HG02588 (cell line): ENCODE data around the gene THY1.
"Not testable (repeated sequence)": the region's sequence is repeated elsewhere in the genome, so short reads cannot be mapped to it uniquely, and the experiment has no call there.

Source experiments
- ATAC-seq: cut with Tn5 transposase; IDR thresholded peaks from one replicate; pipeline ENCODE4 v1.9.1; 2021; ENCODE audit warnings: mild to moderate bottlenecking, moderate library complexity; ENCODE audit not compliant: unreplicated experiment

The THY1 gene

GRCh38 chr11:119422809-119423508 lies at the start of gene THY1:
Gene THY1, minus strand, starts transcription at chr11:119423172. Its CDS starts 2,267 bp downstream, at chr11:119420905.
- ATAC-seq = no peak

DNA sequence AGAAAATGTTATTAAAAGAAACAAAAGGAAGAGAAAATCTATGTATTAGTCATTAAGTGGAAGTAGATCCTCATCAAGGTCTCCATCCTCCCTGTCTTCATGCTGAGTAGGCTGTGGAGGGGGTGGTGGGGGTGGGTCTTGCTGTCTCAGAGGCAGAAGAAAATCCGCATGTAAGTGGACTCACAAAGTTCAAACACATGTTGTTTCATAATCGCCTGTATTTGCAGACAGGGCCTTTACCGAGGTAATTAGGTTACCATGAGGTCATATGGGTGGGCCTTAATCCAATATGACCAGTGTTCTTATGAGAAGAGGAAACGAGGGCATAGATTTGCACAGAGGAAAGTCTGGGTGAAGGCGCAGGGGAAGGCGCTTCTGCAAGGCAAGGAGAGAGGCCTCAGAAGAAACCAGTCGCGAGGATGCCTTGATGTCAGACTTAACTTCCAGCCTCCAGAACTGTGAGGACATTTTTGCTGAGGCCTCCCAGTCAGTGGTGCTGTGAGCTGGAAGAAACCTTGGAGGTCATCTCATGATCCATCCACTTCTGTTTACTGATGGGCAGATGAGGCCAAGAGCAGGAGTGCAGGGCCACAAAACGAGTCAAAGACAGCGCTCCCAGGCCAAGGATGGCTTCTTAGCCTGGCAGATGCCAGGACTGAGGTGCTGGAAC lies 49.3 kb upstream of the THY1 start:
- ATAC-seq = no peak

- ATAC-seq = no peak
Measured at GRCh38 chr11:119471329-119471728, 48.4 kb upstream of the THY1 start.

GRCh38 chr11:119470317-119471291 lies 47.6 kb upstream of the THY1 start:
- no peak for ATAC-seq

- ATAC-seq = no peak
Measured at GRCh38 chr11:119469506-119469905, 46.5 kb upstream of the THY1 start.

- no peak for ATAC-seq
Measured at GRCh38 chr11:119468511-119468910, 45.5 kb upstream of the THY1 start.

DNA sequence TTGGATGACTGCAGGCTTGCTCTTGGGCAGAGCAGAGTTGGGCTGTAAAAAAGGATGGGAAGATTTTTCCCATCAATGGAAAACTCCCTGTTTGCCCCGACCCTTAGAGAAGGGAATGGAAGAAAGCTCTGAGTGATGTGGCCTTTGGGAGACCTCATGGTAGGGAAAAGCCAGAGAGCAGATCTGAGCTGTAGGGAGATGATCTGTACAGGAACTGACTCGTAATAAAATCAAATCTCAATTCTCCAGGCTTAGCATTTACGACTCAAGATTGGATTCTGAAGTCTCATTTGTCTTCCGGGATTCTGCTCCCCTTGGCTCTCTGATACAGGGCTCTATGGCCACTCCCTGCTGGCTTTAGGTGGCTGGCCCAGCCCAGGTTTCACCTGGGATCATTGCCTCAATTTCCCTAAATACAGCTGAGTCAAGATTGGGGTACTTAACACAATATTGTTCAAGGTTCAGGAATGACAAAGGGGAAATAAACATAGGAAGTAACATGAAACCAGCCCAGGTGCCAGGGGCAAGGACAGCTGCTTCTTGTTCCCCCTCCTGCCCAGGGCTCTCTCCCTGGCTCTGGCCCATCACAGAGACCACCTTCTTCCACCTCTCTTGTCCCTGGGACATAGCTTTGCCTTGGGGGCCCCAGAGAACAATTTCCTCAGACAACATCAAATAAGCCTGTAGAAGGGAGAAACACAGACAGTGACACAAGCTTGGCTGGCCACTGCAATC lies 38.4 kb upstream of the THY1 start:
- ATAC-seq = no peak

DNA sequence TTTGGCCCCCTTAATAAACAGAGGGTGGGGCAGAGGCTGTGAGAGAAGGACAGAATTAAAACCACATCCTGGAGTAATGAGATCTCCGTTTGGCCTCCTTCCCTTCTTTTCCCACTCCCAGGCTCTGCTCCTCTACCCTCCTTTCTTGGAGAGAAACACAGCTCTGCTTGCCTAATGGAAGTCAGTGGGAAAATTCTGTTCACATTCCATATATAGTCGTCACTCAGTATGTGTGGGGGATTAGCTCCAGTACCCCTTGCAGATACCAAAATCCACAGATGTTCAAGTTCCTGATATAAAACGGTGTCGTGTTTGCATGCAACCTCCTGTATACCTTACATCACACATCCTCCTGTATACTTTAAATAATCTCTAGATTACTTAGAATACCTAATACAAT lies 37.6 kb upstream of the THY1 start:
- ATAC-seq = no peak

DNA sequence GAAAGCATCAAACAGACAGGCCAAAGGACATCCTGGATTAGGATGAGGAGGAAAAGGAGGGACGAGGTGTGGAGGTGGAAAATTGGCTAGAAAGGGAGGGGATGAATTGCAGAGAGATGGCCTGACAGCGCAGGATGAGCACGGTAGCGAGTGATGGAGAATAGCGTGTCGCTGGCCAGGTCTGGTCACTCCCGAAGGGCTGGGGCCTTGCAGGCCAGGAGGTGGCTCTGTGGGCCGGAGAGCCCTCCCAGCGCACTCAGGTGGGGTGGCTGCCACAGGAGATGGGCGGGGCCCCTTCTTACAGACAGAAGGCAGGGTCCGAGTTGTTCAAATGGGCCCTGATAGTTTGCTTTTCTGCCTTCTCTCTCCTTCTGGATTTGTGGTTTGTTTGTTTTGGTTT lies 37.1 kb upstream of the THY1 start:
- no peak for ATAC-seq

- no peak for ATAC-seq
Measured at GRCh38 chr11:119459293-119459976, 36.5 kb upstream of the THY1 start.

DNA sequence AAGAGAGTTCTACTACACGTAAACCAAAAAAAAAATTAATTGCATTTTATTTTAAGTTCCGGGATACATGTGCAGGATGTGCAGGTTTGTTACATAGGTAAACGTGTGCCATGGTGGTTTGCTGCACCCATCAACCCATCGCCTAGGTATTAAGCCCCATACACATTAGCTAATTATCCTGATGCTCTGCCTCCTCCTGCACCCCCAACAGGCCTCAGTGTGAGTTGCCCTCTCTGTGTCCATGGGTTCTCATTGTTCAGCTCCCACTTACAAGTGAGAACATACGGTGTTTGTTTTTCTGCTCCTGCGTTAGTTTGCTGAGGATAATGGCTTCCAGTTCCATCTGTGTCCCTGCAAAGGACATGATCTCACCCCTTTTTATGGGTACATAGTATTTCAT lies 32.7 kb upstream of the THY1 start:
- ATAC-seq = not testable (repeated sequence)

- not testable (repeated sequence) for ATAC-seq
Measured at GRCh38 chr11:119455241-119455640, 32.3 kb upstream of the THY1 start.

GRCh38 chr11:119453881-119454280 lies 30.9 kb upstream of the THY1 start:
- no peak for ATAC-seq

GRCh38 chr11:119450590-119451326 lies 27.8 kb upstream of the THY1 start:
- ATAC-seq = no peak

GRCh38 chr11:119449498-119449897 lies 26.5 kb upstream of the THY1 start:
- no peak for ATAC-seq

DNA sequence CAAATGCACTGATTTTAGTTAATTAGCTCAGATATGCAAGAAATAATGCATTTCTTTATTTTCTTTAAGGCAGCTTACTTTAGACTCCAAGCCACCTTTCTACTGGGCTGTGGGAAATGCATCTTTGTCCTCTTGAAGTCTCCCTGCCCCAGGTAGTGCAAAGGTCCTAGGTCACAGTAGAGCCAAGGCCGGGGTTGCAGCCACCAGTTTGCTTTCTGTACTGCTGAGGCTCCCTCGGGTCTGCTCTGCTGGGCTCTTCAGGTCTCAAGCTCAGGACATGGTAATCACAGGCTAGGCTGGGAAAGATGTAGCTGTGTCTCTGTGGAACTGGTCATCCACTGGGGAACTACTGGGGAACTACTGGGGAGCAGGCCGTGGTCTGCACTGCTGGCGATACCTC lies 25.4 kb upstream of the THY1 start:
- ATAC-seq = no peak

- ATAC-seq = no peak
Measured at GRCh38 chr11:119447664-119448242, 24.8 kb upstream of the THY1 start.

DNA sequence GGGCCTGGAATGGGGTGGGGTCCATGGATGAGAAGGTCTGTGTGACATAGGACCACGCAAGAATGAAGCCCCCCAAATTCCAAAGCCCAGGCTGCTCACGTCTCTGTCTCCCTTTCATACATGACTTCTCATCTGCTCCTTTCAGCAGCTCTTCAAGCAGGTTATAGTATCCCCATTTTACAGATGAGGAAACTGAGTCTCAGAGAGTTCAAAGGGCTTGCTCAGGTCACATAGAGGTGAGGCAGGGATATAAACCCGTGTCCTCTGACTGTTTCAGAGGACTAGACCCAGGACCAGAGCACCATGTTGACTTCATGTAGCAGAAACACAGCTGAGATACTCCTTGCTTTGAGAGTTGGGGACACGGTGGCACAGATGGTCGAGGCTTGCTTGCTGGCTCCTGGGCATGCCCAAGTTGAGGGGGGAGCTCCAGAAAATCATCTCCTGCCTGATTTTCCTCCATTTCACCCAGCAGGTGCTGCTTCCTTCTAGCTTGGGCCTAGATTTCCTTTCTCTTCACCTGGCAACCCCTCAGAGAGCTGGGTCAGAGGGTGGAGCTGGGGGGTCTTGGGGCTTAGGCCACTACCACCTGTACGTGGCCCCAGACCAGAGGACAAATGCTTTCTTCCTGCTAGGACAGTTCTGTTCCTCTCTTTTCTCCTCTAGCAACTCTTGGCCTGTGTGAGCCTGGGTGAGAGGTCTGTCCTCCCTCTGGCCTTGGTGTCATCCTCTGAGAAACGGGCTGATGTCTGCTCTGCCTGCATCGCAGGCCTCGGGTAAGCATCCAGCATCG lies 24.1 kb upstream of the THY1 start:
- ATAC-seq = no peak
